Measurements from ENCODE around the gene HIVEP2.

Gene HIVEP2

DNA sequence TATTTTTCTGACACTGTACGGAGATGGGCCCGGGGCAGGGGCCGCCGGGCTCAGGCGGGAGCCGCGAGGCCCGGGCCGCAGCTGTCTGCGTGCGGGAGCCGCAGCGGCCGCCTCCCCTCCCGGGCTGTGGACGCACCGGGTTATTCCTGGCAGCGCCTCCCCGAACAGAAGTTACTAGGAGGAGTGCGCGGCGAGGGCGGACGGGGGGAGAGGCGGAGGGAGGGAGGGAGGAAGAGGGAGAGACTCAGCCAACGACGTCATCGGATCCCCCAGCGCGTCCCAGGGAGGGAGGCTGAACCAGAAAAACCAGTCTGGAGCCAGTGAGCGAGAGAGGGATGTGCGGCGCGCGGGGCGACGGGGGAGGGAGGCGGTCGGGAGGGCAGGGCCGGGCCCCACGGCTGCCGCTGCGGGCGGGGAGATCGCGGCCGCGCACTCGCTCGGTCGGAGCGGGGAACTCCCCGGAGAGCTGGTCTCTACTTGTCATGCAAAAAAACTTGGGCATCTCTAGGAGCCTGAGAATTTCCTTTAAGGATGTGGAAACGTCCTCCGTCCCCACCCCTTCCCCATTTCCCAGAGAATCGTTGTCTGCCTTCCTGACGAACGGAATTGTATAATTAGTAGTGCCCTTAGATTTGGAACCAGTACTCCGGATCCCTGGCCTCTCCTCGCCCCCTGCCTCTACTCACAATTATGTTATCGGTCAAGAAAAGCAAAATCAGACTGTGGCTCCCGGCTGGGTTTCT lies 1.4 kb upstream of the HIVEP2 start:
- DNase-seq (ENCODE audit: low read depth, low spot score) = peak; percentile 95

DNA sequence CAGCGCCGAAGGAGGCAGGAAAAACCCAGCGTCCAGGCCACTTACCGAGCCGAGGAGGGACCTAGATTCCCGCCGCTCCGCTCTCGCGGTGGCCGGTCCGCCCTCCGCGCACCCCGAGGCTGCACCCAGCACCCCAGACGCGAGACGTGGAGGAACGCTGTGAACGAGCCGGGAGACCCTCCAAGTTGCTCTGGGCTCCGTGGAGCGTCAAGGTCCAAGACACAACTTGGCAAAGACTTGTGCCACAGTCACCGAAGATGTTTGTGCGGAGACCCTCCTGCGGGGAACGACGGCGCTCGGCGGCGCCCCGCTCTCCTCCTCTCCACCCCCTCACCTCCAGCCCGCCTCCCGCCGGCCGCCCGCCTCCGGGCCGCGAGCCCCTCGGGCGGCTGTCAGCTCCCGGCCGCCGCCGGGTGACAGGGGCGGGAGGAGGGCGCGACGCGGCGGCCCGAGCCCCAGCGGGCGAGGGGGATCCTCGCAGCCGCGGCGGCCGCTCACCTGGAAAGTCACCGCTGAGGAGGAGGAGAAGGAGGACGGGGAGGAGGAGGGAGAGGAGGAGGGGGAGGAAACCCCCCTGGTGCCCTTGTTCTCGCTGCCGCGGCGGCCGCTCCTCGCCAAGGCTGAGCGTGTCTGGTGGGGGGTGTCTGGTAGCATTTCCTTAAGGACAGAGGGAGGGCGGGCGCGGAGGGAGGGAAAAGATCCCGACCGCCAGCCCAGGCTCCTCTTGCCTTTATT lies 637 bp upstream of the HIVEP2 start:
- peak; percentile 27 for DNase-seq (ENCODE audit: low read depth, low spot score)

DNA sequence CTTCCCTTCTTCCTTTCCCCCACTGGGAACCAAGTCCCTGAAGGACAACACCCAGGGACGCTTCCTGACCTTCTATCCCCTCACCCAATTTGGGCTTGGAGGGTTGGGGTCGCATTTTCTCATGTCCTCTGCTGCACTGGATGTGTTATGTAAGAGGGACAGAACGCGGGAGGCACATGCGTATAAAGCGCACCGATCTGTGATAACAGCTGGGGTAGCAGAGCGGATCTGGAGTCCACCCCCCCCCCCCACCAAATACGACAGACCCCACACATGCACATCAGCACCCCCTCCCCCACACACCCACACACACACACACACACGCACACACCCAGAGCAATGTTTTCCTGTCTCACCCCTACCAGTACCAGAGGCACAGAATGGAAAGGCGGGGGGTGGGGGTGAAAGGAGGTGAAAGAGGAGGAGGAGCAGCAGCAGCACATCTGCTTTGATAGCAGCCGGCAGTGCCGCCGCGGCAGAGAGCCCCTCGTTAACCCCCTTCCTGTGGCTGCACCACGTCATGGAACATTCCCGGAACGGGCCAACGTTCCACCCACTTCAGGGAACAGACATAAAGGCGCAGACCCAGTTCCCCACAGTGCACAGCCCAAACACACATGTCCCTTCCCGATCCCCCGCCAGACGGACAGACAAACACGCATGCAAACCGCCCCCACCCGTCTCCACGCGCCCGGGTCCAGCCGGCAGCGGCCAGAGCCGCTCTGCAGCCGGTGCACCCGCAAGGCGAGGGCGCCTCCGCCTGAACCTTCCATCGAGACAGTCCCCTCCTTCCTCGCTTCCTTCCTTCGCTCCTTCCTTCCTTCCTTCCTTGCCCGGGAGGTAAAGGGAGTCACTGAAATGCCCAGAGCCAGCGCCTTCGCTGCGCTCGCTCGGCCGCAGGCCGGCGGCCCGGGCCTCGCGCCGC lies 590 bp downstream of the HIVEP2 start:
- DNase-seq (ENCODE audit: low read depth, low spot score) = peak; percentile 83

DNA sequence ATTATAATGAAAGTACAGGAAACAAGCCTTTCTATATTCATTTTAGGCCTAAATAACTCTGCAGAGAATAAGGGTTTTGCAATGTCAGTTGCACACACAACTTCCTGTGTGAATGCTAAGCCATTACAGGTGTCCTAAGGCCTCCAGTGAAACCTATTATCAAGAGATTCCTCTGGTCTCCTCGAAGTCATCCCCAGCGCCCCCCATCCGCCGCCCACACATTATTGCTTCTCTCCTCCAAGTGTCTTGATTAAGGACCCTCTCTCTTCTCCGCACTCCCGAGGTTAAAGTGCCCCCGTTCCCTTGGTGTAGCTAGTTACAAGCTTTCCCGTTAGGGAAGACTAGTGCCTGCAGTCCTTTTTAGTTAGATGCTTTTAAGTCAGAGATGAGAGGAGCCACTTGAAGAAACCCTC lies 1.3 kb downstream of the HIVEP2 start:
- no peak for DNase-seq (ENCODE audit: low read depth, low spot score)

DNA sequence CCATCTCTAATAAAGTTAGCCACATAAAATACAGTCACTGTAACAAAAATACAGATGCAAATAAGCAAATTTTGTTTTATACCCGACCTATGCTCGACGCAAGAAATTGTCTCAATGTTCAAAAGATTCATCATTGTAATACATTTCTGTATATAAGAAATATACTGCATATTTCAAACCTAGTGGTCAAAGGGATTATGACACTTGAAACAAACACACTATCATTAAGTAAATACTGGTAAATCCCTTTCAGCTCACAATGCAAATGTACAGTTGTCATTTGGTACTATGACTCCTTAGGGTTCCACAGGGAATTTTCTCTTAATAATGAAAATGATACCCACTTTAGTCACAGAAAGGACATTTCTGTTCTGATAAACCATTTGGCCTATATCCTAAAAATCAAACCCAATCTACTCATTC lies 2.2 kb downstream of the HIVEP2 start:
- DNase-seq (ENCODE audit: low read depth, low spot score) = no peak

DNA sequence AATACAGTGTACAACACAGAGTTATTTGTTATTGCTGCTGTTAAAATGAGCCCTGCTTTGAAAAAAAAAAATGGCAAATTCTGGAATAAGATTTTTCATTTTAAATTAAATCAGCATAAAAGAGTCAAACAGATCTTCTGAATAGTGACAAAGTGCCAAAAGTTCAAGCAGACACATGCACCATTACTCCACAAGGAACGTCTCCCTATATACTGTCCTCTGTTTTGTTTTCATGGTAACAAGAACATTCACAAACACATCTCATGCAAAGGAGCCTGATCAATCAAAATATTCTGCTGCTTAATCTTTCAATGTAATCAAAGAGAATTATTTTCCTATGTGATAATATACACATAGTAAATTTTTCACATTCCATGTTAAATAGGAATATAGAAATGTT lies 2.7 kb downstream of the HIVEP2 start:
- DNase-seq (ENCODE audit: low read depth, low spot score) = no peak

DNA sequence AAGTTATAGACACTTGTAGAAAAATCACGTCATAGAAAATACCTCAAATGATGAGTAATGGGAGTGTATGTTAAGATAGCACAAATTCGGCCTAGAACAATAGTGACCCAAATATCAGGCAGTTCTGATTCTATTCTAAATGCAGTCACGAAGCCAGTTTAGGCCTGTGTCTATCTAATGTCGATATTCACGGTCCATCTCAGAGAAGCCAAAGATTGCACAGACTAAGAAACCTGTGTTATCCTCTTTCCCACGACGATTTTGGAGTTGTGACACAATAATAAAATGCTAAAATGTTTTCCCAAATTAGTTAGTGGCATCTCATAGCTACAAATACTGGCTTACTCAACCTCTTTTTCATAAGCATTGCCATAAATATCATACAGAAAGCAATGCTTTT lies 4.0 kb downstream of the HIVEP2 start:
- DNase-seq (ENCODE audit: low read depth, low spot score) = no peak

DNA sequence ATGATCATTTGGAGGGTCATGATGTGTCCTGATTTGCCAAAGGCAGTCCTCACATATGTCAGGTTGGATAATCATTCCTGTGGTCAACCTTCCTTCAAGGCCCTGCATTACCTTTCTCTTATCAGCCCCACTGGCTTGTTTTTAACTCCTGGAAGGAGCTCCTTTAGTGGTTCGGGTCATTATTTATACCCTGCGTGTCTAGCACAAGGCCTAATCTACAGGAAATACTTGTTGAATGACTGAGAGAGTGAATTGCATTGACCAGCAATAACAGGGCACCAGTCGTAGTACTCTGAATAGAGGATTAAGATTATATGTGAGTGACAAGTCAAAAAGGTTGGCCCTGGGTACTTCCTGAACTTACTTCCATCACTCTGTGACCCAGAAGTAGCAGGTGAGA lies 4.5 kb downstream of the HIVEP2 start:
- no peak for DNase-seq (ENCODE audit: low read depth, low spot score)

DNA sequence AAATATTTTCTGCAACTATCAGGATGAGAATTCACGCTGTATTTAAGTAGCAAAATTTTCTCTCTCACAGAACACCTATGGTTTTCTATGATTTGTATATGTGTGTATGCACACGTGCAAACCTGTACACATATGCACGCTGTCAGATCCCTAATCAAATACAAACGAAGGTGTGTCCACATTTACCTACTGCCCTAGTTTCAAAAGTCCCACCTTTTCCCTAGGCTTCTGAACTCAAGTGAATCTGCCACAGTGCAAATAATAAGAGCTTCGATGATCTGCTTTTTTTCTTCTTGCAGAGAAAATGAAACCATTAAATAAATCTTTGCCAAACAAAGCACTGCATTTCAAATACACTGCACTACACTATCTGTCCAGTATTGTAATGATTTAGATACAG lies 6.5 kb downstream of the HIVEP2 start:
- DNase-seq (ENCODE audit: low read depth, low spot score) = no peak

DNA sequence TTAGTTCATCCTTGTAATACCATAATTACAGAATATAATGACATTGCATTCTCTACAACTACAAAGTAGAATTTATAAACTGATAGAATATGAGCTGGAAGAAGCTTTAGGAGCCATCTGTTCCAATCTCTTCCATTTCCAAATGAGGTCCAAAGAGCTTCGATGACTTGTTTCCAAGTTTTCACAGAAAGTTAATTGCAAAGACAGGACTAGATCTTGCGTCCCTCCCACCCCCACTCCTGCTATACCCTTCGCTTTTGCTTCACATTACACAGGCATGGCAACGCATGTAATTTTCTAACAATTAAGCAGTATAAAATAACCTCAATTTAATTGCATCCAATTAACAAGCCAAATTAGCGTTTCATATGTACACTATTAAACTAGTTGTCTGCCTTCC lies 7.0 kb downstream of the HIVEP2 start:
- no peak for DNase-seq (ENCODE audit: low read depth, low spot score)

DNA sequence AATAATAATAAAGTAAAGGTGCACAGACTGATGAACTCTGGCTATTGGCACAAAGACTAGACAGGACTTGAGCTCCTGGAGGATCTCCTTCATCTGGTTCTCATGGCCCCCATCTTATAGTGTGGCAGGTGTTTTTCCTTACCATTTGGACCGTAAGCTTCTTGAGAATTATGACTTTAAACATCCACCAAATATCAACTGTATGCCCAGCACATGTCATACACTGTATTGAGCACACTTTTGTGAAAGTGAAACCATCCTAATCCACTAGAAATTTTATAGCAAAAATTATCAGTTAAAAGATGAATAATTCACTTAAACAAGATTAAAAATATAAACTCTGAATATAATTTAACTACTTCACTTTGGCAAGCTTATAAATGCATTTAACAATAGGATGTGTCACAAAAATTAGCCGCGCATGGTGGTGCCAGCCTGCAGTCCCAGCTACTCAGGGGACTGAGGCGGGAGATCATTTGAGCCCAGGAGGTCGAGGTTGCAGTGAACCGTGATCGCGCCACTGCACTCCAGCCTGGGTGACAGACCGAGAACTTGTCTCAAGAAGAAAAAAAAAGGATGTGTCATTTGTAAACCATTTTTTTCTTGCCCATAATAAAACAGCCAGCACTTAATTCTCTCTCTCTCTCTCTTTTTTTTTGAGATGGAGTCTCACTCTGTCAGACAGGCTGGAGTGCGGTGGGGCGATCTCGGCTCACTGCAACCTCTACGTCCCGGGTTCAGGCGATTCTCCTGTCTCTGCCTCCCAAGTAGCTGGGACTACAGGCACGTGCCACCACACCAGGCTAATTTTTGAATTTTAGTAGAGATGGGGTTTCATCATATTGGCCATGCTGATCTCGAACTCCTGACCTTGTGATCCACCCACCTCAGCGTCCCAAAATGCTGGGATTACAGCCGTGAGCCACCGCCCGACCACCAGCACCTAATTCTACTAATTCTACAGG lies 9.1 kb downstream of the HIVEP2 start:
- DNase-seq (ENCODE audit: low read depth, low spot score) = no peak

DNA sequence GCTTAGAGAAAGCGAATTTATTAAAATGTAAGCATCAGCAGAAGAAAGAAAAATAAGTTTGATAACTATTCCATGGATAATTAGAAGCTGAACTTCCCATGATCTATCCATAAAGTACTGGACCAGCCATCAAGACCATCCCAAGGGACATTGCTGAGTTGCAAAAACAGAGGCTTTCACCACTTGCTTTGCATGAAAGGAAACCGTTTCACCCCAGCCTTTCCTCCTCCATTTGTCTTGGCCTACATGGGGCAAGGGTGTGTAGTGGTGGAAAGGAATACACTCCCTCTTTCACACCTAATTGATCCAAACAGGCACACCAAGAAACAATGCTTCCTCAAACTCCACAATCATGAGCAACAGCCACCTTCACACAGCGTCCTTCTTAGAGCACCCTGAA lies 10.4 kb downstream of the HIVEP2 start:
- DNase-seq (ENCODE audit: low read depth, low spot score) = no peak

DNA sequence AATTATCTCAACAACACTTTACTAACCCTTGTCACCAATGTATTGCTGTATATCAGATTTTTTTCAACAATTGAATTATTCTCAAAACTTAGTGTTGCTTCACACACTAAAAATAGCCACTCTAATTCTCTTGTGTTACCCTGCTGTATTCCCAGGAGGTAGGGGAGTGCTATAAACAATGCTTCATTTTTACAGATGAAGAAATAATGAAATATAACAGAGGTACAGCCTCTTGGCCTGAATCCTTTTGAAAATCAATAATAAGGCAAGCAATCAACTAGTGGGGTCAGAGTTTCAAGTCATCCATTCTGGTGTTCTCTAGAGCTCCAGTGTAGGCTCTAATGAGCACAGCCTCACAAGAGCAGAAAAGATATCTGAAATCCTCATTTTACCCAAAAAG lies 10.9 kb downstream of the HIVEP2 start:
- no peak for DNase-seq (ENCODE audit: low read depth, low spot score)

DNA sequence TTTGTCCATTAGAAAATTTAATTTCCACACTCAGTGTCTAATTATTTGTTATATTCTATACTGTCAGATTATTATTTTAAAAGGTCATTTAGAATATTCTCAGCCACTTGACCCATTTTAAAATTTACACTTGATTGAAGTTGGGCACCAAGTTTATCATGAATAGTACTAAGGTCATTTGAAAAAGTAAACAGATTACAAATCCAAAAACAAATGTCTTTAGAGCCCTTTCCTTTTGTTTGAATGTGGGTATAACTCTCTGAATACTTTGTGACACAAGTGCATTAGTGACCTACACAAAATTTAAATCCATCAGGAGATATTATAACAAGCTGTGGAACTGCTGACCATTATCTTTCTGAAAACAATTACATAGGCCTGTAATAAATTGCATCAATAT lies 11.3 kb downstream of the HIVEP2 start:
- DNase-seq (ENCODE audit: low read depth, low spot score) = no peak

DNA sequence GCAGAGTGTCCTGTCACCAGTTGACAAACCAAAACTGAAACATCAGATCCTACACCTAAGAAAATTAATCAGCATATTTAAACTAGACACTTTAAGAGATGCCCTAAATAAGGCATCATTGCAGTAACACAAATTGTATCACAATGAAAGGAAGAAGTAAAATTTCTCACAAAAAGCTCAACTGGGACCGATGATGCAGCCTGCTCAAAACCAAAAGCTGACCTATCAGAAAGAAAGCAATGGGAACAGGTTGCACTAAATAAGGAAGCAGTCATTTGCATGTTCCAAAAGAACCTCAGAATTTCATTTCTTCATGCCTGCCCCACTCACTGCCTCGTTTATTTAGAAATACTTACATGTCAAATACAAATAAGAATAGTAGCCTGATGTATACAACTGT lies 12.1 kb downstream of the HIVEP2 start:
- DNase-seq (ENCODE audit: low read depth, low spot score) = no peak

DNA sequence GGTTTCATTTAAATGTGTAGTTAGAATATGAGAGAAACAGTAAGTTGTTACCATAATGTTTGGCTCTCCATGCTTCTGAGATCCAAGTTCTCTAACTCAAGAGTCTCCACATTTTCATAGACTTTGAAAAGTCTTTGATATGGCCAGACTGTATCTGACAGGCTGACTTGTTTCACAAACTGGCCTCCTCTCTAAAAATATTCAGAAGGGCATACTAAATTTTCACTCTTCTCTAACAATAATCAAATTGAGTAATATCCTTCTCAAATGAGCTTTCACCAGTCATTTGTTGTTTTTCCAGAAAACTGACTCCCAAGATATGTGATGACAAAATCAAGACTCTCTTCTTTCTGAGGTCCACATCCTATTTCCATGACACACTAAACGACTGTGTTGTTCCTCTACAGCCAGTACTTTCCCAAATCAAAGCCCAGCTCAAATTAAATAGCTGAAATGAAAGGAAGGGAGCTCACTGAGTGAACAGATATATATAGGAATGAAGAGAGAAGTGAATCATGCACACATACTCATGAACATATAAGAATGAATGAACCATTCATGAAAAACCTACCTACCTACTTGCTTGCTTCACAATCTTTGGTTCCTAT lies 15.1 kb downstream of the HIVEP2 start:
- no peak for DNase-seq (ENCODE audit: low read depth, low spot score)

DNA sequence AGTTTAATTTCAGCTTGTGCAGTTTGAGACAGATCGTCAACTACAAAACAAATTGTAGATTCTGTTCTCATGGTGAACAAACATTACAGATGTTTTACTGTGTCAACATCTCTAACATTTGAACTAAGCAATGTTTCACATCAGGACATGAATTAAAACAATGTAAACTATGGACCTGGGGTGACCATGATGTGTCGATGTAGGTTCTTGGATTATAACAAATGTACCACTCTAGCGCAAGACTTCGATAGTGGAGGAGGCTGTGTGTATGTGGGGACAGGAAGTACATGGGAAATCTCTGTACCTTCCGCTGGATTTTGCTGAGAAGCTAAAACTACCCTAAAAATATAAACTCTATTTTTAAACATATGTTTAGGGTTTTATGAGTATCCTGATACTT lies 17.1 kb downstream of the HIVEP2 start:
- DNase-seq (ENCODE audit: low read depth, low spot score) = no peak

DNA sequence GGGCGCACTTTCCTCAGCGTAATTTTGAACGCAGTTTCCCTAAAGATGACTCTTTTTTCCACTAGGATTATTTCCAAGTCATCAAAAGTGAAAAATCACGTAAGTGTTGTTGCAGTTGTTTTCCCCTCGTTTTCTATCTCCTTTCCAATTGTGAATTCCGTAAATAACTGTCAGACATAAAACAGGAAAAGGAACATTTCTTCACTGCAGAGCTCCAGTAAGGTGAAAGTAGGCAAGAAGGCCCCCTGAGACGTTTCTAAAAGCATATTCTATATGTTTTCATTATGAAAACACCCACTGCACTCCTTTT lies 17.8 kb downstream of the HIVEP2 start:
- no peak for DNase-seq (ENCODE audit: low read depth, low spot score)

DNA sequence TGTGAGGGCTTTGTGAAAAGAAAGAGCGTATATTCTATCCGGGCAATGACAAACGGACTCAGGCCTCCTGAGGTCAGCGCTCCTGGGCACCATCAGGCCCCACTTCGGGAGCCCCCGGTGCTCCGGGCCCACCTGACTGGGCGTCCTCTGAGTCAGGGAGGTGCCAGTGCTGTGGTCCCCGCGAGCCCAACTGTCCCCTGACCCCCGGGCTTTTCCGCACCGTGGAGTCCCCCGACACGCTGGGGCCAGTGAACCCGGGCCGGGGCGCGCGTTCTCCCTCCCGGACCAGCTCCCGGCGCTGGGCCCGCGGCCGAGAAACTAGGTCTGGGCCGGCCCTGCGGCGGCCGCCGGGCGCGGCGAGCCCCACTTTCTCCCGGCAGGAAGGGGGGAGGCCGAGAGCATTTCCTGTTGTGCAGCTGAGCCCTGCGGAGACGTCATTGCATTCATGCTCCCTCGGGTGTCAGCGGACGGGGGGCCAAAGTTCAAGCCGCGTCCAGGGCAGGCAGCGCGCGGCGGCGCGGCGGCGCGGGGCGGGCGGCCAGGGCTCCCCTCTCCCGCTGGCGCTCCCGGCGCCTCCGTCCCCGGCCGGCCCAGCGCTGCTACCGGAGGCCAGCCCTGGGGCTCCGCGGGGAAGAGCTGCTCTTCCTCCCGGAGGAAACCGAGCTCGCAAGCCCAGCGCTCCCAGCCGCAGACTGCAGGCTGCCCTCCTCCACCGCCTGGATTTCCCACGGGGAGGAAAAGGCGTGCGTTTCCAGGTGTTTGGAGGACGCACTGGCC lies 18.3 kb downstream of the HIVEP2 start:
- no peak for DNase-seq (ENCODE audit: low read depth, low spot score)

DNA sequence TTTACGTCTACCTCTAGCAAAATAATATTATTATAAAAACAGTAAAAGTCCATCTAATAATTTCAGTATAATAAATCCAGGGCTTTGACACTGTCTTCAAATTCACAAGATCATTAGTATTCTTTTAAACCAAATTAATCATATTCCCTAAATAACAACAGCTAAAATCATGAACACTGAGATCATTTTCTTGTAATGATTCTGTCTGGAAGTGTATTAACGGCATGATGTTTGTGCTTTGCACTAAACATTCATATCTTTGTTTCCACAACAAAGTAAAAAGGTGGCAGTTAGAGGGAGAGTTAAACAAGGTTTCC lies 18.8 kb downstream of the HIVEP2 start:
- no peak for DNase-seq (ENCODE audit: low read depth, low spot score)

Measured in brain pericyte (primary cell).